GM19099 (cell line): Measurements from ENCODE around the gene PDP2.

Experiments
- POLR2A ChIP-seq: IDR thresholded peaks from 3 replicates; pipeline ENCODE4 v1.6.1; 2011; ENCODE audit warnings: low read depth; ENCODE audit not compliant: insufficient read length; ENCODE audit errors: extremely low read depth

Gene PDP2

GRCh38 chr16:66872943-66873684 is 7.2 kb upstream of the PDP2 start:
- no peak for TF ChIP-seq POLR2A

- no peak for TF ChIP-seq POLR2A
Observed at GRCh38 chr16:66873685-66874055, 6.6 kb upstream of the PDP2 start.

GRCh38 chr16:66874079-66874775 is 6.1 kb upstream of the PDP2 start:
- TF ChIP-seq POLR2A, result no peak

GRCh38 chr16:66878067-66878466 is 2.2 kb upstream of the PDP2 start:
- no peak for TF ChIP-seq POLR2A

GRCh38 chr16:66881014-66881417 is 701 bp downstream of the PDP2 start:
- no peak for TF ChIP-seq POLR2A

GRCh38 chr16:66881560-66881959 is 1.2 kb downstream of the PDP2 start:
- no peak for TF ChIP-seq POLR2A

GRCh38 chr16:66881964-66882508 is 1.7 kb downstream of the PDP2 start:
- no peak for TF ChIP-seq POLR2A

- TF ChIP-seq POLR2A, result no peak
Observed at GRCh38 chr16:66882702-66883101, 2.4 kb downstream of the PDP2 start.

- no peak for TF ChIP-seq POLR2A
Observed at GRCh38 chr16:66885491-66885890, 5.2 kb downstream of the PDP2 start.

GRCh38 chr16:66886321-66886720 is 6.0 kb downstream of the PDP2 start:
- TF ChIP-seq POLR2A, result no peak

GRCh38 chr16:66886914-66887313 is 6.6 kb downstream of the PDP2 start:
- TF ChIP-seq POLR2A, result no peak

GRCh38 chr16:66888647-66889615 is 8.6 kb downstream of the PDP2 start:
- TF ChIP-seq POLR2A, result no peak

GRCh38 chr16:66889622-66890021 is 9.3 kb downstream of the PDP2 start:
- TF ChIP-seq POLR2A, result no peak

- TF ChIP-seq POLR2A, result no peak
Observed at GRCh38 chr16:66890799-66891198, 10.5 kb downstream of the PDP2 start.

GRCh38 chr16:66891360-66891759 is 11.0 kb downstream of the PDP2 start:
- no peak for TF ChIP-seq POLR2A
